ENCODE results near the gene GTF2I.
"Not testable (repeated sequence)": the region's sequence is repeated elsewhere in the genome, so short reads cannot be mapped to it uniquely, and the experiment has no call there.

- not testable (repeated sequence) for TF ChIP-seq POLR2AphosphoS5, POLR2A, CTCF (IDR thresholded peaks at IDR 0.05)
Observed at GRCh38 chr7:74772093-74772492, 114.6 kb downstream of the GTF2I start.
